ENCODE results near the gene ABI3BP.

- TF ChIP-seq CTCF (IDR thresholded peaks at IDR 0.05; ENCODE audit: low read depth, low read length) (no peak), POLR2A (IDR thresholded peaks at IDR 0.05; ENCODE audit: extremely low read depth, insufficient read length) (no peak)
Observed at GRCh38 chr3:100963041-100963440, 30.2 kb downstream of the ABI3BP start.

Data from NB4 (cell line).